ENCODE results near the gene SLC22A15.
"Not testable (repeated sequence)": the region's sequence is repeated elsewhere in the genome, so short reads cannot be mapped to it uniquely, and the experiment has no call there.

Gene SLC22A15

DNA sequence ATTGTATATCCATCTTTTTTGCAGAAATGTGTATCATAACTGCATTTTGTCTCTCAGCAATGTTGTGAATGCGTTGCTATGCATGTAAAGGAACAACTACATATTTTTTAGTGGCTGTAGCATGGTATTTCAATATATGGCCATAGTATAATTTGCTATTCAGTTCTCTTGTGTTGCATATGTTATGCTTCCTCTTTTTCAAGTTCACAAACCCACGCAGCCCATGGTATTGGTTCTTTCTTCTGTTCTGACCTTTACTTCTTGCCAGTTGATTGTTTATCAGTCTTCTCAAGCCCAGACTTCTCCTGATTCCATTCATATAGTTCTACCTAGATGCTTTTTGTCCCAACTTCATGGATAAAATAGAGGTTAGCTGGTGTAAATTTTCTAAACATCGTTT lies 6.1 kb downstream of the SLC22A15 start:
- no peak for FAIRE-seq

DNA sequence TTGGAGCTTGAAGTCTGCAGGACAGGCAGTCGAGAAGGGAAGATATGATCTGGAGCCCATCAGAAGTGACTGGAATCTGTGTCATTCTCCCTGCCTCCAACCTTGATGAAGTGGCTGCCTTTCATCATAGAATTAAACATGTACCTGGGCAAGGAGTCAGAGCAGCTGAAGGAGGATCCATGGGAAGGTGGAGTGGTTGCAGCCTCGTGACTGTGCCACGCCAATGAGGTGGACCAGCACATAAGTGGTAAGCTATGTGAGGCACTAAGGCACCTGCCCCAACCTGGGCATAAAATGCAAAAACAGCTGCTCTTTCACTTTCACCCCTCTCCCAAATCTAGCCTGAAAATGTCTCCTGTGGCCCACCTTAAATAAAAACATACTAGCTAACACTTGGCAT lies 7.3 kb downstream of the SLC22A15 start:
- FAIRE-seq: no peak

GRCh38 chr1:115987623-115988022 lies 11.3 kb downstream of the SLC22A15 start:
- FAIRE-seq: no peak

- no peak for FAIRE-seq
Measured at GRCh38 chr1:115988953-115989352, 12.6 kb downstream of the SLC22A15 start.

- FAIRE-seq: no peak
Measured at GRCh38 chr1:115989699-115990098, 13.4 kb downstream of the SLC22A15 start.

DNA sequence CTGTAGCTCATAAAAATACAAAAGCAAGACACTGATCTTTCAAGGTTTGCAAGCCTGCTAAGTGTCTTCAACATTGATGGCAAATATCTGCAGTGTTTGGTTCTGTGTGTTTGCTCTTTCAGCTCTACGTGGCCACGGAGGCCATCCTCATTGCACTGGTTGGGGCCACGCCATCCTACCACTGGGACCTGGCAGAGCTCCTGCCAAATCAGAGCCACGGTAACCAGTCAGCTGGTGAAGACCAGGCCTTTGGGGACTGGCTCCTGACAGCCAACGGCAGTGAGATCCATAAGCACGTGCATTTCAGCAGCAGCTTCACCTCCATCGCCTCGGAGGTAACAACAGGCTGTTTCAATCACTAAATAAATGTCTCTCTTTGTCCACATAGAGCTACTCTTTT lies 15.6 kb downstream of the SLC22A15 start:
- no peak for FAIRE-seq

- FAIRE-seq: not testable (repeated sequence)
Measured at GRCh38 chr1:115997921-115998320, 21.6 kb downstream of the SLC22A15 start.

GRCh38 chr1:116001739-116002487 lies 25.6 kb downstream of the SLC22A15 start:
- FAIRE-seq: no peak

- no peak for FAIRE-seq
Measured at GRCh38 chr1:116002781-116003420, 26.6 kb downstream of the SLC22A15 start.

DNA sequence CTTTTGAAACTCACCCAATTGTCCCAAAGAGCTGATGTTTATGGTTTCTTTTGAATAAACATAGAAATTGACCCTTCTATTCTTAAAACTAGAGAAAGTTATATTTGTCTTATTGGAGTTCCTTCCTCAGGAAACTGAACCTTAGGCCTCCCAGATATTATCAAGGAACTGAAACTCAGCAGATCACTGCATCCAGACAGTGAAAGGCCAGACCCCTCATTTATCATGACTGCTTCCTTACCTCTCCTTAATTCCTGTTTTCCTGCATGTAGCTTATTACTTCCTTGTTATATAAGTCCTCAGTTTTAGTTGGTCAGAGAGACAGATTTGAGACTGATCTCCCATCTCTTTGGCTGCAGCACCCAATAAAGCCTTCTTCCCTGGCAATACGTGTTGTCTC lies 27.5 kb downstream of the SLC22A15 start:
- FAIRE-seq: no peak

DNA sequence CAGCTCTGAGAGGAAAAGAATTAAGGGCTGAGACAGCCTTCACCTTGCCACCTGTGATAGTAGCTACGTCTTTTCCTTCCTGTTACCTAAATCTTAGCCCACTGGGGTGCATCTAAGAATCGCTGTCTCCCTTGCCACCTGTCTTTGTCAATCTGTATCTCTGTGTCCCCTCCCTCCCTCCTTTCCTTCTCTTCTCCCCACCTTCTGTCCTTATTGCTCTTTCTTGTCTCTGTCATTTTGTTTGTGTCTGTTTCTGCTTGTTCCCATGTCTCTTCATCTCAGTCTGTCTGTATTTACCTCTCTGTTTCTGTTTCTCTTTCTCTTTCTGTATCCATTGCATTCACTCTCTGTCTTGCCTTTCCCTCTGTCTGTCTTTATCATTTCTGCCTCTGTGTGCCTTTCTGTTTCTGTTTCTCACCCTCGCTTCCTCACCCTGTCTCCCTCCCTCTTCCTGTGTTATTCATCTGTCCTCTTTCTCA lies 30.2 kb downstream of the SLC22A15 start:
- FAIRE-seq: no peak

DNA sequence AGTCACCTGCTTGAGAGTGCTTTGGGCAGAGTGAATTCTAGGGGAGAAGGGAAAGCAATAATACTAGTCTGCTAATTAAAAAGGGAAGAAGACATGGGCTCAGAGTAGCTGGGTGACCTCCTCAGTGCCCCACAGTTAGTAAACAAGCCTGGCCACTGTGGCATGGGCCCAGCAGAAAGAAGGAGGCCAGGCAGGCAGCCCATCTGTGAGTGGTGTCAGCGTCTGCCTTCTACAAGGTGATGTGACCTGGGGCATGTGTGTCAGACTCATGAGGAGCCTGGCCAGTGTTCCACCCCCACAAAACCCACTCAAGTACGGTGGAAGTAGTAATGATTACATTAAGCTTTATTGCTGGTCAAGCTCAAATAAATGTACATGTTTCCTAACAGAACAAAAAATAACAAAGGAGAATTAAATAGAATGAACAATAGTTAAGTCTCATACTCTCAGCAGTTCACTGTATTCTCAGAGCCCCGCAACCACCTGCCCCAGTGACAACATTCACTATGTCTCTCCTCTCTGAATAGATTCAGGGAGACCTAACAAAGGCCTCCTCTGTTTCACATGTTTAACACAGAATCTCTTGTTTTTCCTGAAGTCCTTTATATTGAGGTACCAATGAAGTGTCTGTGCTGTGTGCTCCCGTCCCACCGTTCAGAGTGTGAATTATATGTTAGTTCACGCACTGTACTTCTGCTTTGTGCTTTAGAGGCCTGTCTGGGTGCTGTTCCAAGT lies 32.5 kb downstream of the SLC22A15 start:
- FAIRE-seq: no peak

DNA sequence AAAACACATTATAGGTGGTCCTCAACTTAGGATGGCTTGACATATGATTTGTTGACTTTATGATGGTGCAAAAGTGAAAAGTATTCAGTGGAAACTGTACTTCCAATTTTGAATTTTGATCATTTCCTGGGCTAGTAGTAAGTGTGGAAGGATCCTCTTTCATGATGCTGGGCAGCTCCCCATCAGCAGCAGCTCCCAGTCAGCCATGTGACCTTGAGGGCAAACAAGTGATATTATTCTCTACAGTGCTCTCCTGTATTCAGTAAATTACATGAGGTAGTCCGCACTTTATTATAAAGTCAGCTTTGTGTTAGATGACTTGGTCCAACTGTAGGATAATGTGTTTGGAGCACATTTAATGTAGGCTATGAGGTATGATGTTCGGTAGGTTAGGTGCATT lies 36.4 kb downstream of the SLC22A15 start:
- no peak for FAIRE-seq

DNA sequence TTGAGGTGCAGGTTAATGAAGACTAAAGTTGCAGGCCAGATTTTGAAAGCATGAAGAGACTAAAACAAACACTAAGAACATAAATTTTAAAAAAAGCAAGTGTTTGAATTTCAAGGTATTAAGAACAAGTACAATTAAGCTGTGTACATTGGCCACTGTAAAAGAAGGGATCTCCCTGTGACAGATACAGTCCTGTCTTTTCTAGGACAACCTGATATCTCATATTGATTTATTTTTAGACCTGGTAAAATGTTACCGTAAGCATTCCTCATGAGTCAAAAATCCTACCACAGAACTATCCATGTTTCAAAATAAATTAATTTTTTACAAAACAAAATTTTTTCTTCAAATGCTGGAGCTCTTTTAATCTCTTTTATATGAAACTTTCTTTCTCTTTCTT lies 39.4 kb downstream of the SLC22A15 start:
- FAIRE-seq: no peak

DNA sequence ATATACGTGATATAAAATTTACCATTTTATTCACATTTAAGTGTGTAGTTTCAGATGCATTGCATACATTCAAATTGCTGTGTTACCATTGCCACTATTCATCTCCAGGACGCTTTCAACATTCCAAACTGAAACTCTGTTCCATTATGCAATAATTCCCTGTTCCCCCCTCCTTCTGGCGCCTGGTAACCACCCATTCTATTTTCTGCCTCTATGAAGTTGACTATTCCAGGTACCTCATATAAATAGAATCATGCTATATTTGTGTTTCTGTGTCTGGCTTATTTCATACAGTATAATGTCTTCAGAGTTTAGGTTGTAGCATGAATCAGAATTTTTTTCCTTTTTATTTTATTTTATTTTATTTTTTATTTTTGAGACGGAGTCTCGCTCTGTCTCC lies 41.7 kb downstream of the SLC22A15 start:
- no peak for FAIRE-seq

DNA sequence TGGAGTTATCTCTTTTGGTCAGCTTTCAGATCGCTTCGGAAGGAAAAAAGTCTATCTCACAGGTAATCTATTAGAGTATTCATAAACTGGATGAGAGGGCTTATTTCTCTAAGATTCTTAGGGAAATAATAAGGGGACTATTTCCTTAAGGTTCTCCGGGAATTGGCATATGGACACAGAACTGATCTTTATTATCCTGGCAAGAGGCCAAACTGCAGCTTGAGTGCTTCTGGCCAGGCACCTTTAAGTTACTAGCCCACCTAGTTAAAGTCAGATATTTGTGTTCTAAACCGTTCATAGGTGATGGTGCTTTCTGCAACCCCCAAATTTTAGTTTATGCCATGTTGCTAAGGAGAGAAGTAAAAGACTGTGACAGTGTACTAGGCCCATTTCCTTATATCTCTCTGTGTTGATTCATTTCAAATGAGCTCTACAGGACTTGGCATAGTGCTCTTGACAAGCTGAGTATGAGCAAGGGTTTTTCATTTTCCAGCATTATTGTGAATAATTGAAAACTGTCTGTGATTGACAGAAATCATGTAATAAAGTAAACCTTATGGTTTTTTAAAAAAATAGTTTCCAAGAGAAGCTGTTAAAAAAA lies 43.4 kb downstream of the SLC22A15 start:
- no peak for FAIRE-seq

GRCh38 chr1:116020668-116021272 lies 44.5 kb downstream of the SLC22A15 start:
- FAIRE-seq: no peak

GRCh38 chr1:116024626-116025025 lies 48.3 kb downstream of the SLC22A15 start:
- FAIRE-seq: no peak

DNA sequence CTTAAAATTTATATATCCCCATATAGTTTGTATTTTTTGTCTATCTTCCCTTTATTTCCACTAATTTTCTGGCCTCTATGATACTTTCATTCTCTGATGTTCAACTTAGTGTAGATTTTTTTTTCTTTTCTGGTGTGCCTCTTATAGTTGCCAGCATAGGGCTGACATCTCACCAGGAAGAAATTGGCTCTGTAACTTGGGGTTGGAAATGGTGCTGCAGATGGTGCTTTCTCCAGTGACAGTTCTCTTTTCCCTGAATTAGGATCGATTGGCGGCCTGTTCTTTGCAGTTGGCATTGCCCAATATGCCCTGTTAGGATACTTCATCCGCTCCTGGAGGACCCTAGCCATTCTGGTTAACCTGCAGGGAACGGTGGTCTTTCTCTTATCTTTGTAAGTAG lies 50.3 kb downstream of the SLC22A15 start:
- no peak for FAIRE-seq

DNA sequence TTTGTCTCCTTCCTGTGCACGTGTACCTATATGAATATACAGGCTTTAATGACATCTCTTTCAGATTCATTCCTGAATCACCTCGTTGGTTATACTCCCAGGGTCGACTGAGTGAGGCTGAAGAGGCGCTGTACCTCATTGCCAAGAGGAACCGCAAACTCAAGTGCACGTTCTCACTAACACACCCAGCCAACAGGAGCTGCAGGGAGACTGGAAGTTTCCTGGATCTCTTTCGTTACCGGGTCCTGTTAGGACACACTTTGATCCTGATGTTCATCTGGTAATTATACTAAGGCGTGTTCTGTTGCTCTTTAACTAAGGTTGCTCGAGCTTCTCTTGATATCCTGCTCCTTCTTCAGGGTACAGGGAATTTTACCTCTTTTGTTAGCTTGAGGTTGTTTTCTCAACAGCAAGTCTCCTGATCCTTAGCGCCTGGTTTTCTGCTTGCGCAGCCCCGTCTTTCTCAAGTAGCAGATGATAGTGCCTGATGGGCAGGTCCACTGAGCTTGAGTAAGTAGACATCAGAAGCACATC lies 55.1 kb downstream of the SLC22A15 start:
- no peak for FAIRE-seq

DNA sequence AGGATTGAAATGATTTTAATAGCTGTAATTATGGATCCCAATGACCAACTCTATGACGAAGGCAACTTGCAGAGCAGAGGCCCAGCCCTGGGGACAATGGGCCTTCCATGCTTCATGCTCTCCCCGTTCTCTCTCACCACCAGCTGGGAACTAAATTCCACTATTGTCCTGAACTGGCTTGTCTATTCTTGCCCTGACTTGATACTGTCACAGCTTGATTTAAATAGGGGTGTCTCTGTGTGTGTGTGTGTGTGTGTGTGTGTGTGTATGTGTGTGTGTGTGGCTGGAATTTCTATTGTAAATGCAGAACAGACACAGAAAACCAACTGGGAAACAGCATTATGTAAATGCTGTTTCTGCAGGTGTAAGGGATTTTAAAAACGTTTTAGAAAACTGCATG lies 57.0 kb downstream of the SLC22A15 start:
- no peak for FAIRE-seq

DNA sequence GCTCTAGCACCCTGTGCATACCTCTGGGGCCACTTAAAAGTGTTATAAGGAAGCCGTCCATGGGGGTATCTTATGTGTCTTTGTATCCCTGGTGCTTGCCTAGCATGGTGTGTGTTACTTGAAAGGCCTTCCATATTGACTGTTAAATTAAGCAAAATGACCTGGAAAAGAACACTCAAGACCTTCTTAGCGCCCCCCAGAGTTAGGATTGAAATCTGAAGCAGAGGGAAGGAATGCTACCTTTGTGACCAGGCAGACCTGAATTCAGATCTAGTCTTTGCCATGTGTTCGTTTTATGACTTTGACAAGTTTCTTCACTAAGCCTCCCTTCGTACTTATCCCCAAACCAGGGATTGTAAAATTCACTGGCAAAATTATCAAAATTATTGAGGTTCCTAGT lies 59.9 kb downstream of the SLC22A15 start:
- FAIRE-seq: no peak

DNA sequence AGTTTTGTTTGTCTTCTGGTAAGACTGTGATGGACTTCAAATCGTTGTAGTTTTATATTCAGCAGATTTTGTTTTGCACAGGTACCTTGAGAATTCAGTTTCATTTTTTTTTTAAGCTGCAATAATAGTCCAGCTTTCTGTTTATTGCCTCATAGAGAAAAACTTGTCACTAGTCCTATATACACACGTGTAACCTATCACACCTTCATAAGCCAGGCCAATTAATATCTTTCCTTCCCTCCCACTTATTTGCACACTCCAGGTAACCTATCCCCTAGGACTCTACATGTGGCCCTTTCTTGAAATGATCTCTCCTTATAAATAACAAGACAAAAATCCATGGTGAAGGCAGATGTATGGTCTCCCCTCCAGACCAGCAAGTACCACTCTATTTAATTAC lies 62.4 kb downstream of the SLC22A15 start:
- no peak for FAIRE-seq

Data from TTC549 (cell line).